WTC11 (cell line): Measurements from ENCODE around the gene HSPG2. TPM values are rescaled to one million over a fixed set of nuclear protein-coding genes. Genes with fewer than 3 reads are reported as not detected.

Experiments
- ATAC-seq: fragments of 200-7000 bp; cut with Tn5 transposase; 2 replicates; pipeline ENCODE4 v1.10.0; 2021; ENCODE audit warnings: mild to moderate bottlenecking, moderate library complexity
- CTCF ChIA-PET: fragments of 300-600 bp; sonication (Branson Sonifier 250); formaldehyde crosslinking; loops from one replicate; lab custom pipeline; 2021; ENCODE audit warnings: antibody characterized with exemption; lab: Charles Lee
- POLR2A ChIA-PET: fragments of 350-600 bp; sonication (Branson Sonifier 250); formaldehyde crosslinking; loops from one replicate; lab custom pipeline; 2021; ENCODE audit warnings: antibody characterized with exemption; lab: Charles Lee
- DNase-seq: peaks from one replicate; pipeline ENCODE4 v3.0.0; 2021; ENCODE audit warnings: low spot score
- H3K27ac Mint-ChIP-seq: 2 replicates; pipeline ENCODE4 v1.8.0; 2021; ENCODE audit warnings: mixed read lengths
- H3K27me3 Mint-ChIP-seq: 2 replicates; pipeline ENCODE4 v1.8.0; 2021; ENCODE audit warnings: low read depth, mild to moderate bottlenecking, moderate library complexity, mixed read lengths
- H3K36me3 Mint-ChIP-seq: 2 replicates; pipeline ENCODE4 v1.8.0; 2021; ENCODE audit warnings: mixed read lengths
- H3K4me1 Mint-ChIP-seq: 2 replicates; pipeline ENCODE4 v1.8.0; 2022; ENCODE audit warnings: mixed read lengths
- H3K4me3 Mint-ChIP-seq: 2 replicates; pipeline ENCODE4 v1.8.0; 2021; ENCODE audit warnings: mild to moderate bottlenecking, moderate library complexity, mixed read lengths
- H3K9me3 Mint-ChIP-seq: 2 replicates; pipeline ENCODE4 v1.8.0; 2021; ENCODE audit warnings: mixed read lengths
- CBFB ChIP-seq: sonication (generic); formaldehyde crosslinking; IDR thresholded peaks from 2 replicates; pipeline ENCODE4 v1.8.1; 2022; ENCODE audit warnings: mild to moderate bottlenecking, low read depth, missing genetic modification reagents
- CREB1 ChIP-seq: sonication (generic); formaldehyde crosslinking; IDR thresholded peaks from 2 replicates; pipeline ENCODE4 v1.8.0; 2023; ENCODE audit warnings: mild to moderate bottlenecking, missing genetic modification reagents
- CREM ChIP-seq: sonication (generic); formaldehyde crosslinking; IDR thresholded peaks from 2 replicates; pipeline ENCODE4 v1.8.1; 2022; ENCODE audit warnings: mild to moderate bottlenecking, missing genetic modification reagents, moderate library complexity
- ELF4 ChIP-seq: sonication (generic); formaldehyde crosslinking; IDR thresholded peaks from 2 replicates; pipeline ENCODE4 v1.8.1; 2022; ENCODE audit warnings: low read depth, mild to moderate bottlenecking, moderate library complexity, missing genetic modification reagents
- EMX1 ChIP-seq: fragments of 250-450 bp; sonication (Bioruptor Pico); IDR thresholded peaks from 2 replicates; pipeline ENCODE4 v1.8.0; 2021; ENCODE audit warnings: mild to moderate bottlenecking
- FOXK1 ChIP-seq: sonication (generic); formaldehyde crosslinking; IDR thresholded peaks from 2 replicates; pipeline ENCODE4 v1.8.0; 2022; ENCODE audit warnings: mild to moderate bottlenecking, moderate library complexity, missing genetic modification reagents
- GTF2I ChIP-seq: fragments of 250-450 bp; sonication (Bioruptor Pico); conservative IDR thresholded peaks from 2 replicates; pipeline ENCODE4 v1.4.0; 2021; ENCODE audit warnings: mild to moderate bottlenecking
- HMGA2 ChIP-seq: fragments of 250-450 bp; sonication (Bioruptor Pico); IDR thresholded peaks from 2 replicates; pipeline ENCODE4 v1.4.0; 2021; ENCODE audit warnings: mild to moderate bottlenecking, moderate library complexity
- JAZF1 ChIP-seq: fragments of 250-450 bp; sonication (Bioruptor Pico); IDR thresholded peaks from 2 replicates; pipeline ENCODE4 v1.9.0; 2021; ENCODE audit warnings: moderate library complexity, mild to moderate bottlenecking, inconsistent platforms
- MXD4 ChIP-seq: fragments of 250-450 bp; sonication (Bioruptor Pico); IDR thresholded peaks from 2 replicates; pipeline ENCODE4 v1.8.0; 2021; ENCODE audit warnings: mild to moderate bottlenecking, moderate library complexity, borderline replicate concordance
- MYBL2 ChIP-seq: sonication (generic); formaldehyde crosslinking; IDR thresholded peaks from 2 replicates; pipeline ENCODE4 v1.8.1; 2023; ENCODE audit warnings: mild to moderate bottlenecking, moderate library complexity, missing genetic modification reagents
- NFE2L1 ChIP-seq: sonication (generic); formaldehyde crosslinking; IDR thresholded peaks from 2 replicates; pipeline ENCODE4 v1.8.1; 2023; ENCODE audit warnings: missing genetic modification reagents
- NR1H2 ChIP-seq: sonication (generic); formaldehyde crosslinking; IDR thresholded peaks from 2 replicates; pipeline ENCODE4 v1.9.0; 2021; ENCODE audit warnings: mild to moderate bottlenecking, moderate library complexity, missing genetic modification reagents
- RORB ChIP-seq: fragments of 250-450 bp; sonication (Bioruptor Pico); IDR thresholded peaks from 2 replicates; pipeline ENCODE4 v1.9.0; 2021; ENCODE audit warnings: mild to moderate bottlenecking
- SMAD4 ChIP-seq: sonication (generic); formaldehyde crosslinking; IDR thresholded peaks from 2 replicates; pipeline ENCODE4 v1.8.0; 2022; ENCODE audit warnings: mild to moderate bottlenecking, missing genetic modification reagents
- TCF7 ChIP-seq: sonication (generic); formaldehyde crosslinking; IDR thresholded peaks from 2 replicates; pipeline ENCODE4 v1.8.0; 2022; ENCODE audit warnings: mild to moderate bottlenecking, low read depth, missing genetic modification reagents, moderate library complexity
- TEAD4 ChIP-seq: sonication (generic); formaldehyde crosslinking; IDR thresholded peaks from 2 replicates; pipeline ENCODE4 v1.8.0; 2022; ENCODE audit warnings: mild to moderate bottlenecking, missing genetic modification reagents
- ZBTB21 ChIP-seq: sonication (generic); formaldehyde crosslinking; IDR thresholded peaks from 2 replicates; pipeline ENCODE4 v1.8.1; 2023; ENCODE audit warnings: mild to moderate bottlenecking, missing genetic modification reagents, borderline replicate concordance
- ZNF219 ChIP-seq: sonication (generic); formaldehyde crosslinking; IDR thresholded peaks from 2 replicates; pipeline ENCODE4 v1.8.0; 2023; ENCODE audit warnings: missing genetic modification reagents, mild to moderate bottlenecking, borderline replicate concordance
- ZNF396 ChIP-seq: fragments of 250-450 bp; sonication (Bioruptor Pico); IDR thresholded peaks from 2 replicates; pipeline ENCODE4 v1.8.0; 2021; ENCODE audit warnings: mild to moderate bottlenecking, moderate library complexity, borderline replicate concordance
- ZNF416 ChIP-seq: fragments of 250-450 bp; sonication (Bioruptor Pico); IDR thresholded peaks from 2 replicates; pipeline ENCODE4 v1.9.0; 2021; ENCODE audit warnings: mild to moderate bottlenecking, inconsistent platforms
- ZNF423 ChIP-seq: fragments of 250-450 bp; sonication (Bioruptor Pico); IDR thresholded peaks from 2 replicates; pipeline ENCODE4 v2.1.2; 2022; ENCODE audit warnings: mild to moderate bottlenecking, moderate library complexity
- total RNA-seq: library from RNA; stranded (reverse); gene quantifications from 3 replicates; pipeline ENCODE4 v1.2.3, GENCODE V29; 2021
- TF ChIP-seq, protein P1 (sequence below): sonication (generic); formaldehyde crosslinking; IDR thresholded peaks from 2 replicates; pipeline ENCODE4 v1.8.1; 2022; ENCODE audit warnings: mild to moderate bottlenecking, missing genetic modification reagents, moderate library complexity, borderline replicate concordance
- TF ChIP-seq, protein P2 (sequence below): sonication (generic); formaldehyde crosslinking; IDR thresholded peaks from 2 replicates; pipeline ENCODE4 v1.8.0; 2022; ENCODE audit warnings: mild to moderate bottlenecking, missing genetic modification reagents
- TF ChIP-seq, protein P3 (sequence below): sonication (generic); formaldehyde crosslinking; IDR thresholded peaks from 2 replicates; pipeline ENCODE4 v1.8.1; 2022; ENCODE audit warnings: missing genetic modification reagents, borderline replicate concordance
- TF ChIP-seq, protein P4 (sequence below): fragments of 250-450 bp; sonication (Bioruptor Pico); IDR thresholded peaks from 2 replicates; pipeline ENCODE4 v1.9.0; 2021; ENCODE audit warnings: mild to moderate bottlenecking
- TF ChIP-seq, protein P5 (sequence below): sonication (generic); formaldehyde crosslinking; IDR thresholded peaks from 2 replicates; pipeline ENCODE4 v1.8.0; 2022; ENCODE audit warnings: mild to moderate bottlenecking, missing genetic modification reagents
- TF ChIP-seq, protein P6 (sequence below): fragments of 250-450 bp; sonication (Bioruptor Pico); IDR thresholded peaks from 2 replicates; pipeline ENCODE4 v1.8.0; 2021; ENCODE audit warnings: mild to moderate bottlenecking

Gene HSPG2
- total RNA-seq, 1 experiment from 2014 or later = 120 TPM

DNA sequence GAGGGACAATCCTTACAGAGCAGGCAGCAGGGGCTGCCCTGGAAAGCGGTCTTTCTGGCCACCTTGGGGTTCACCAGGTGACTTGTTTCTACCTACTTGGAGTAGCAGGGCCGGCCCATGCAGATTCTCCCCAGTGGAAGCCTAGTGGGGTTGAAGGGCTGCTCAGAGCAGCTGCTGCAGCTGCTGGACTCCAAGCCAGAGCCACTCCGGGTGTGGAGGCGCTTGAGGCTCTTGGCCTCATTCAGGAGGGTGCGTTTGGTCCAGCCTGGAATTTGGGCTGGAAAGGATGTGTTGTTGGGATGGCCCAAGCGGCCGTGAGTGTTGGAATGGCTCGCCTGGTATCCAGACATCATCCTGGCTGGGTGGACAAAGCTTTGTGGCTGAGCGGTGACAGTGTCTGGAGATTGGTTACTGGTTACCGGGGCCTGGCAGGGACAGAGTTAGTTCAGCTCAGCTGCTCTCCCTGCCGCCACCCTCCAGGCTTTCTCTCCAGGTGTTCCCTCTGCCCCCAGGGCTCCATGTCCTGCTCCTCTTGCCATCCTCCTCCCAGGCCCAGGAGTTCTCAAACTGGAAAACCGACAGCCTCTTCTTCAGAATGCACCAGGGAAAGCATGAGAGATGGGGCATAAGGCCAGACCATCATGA lies 14.2 kb upstream of the HSPG2 start (continued):
- TF ChIP-seq CBFB (CRISPR knock-in tag) (no peak), FOXK1 (no peak), ZNF219 (CRISPR knock-in tag) (no peak), MYBL2 (no peak), JAZF1 (CRISPR knock-in tag) (no peak), CREM (CRISPR knock-in tag) (no peak), ZNF396 (CRISPR knock-in tag) (no peak), ZNF416 (CRISPR knock-in tag) (no peak), SMAD4 (CRISPR knock-in tag) (no peak), ZNF423 (no peak), MXD4 (no peak), GTF2I (no peak)
- TF ChIP-seq, protein P1, sequence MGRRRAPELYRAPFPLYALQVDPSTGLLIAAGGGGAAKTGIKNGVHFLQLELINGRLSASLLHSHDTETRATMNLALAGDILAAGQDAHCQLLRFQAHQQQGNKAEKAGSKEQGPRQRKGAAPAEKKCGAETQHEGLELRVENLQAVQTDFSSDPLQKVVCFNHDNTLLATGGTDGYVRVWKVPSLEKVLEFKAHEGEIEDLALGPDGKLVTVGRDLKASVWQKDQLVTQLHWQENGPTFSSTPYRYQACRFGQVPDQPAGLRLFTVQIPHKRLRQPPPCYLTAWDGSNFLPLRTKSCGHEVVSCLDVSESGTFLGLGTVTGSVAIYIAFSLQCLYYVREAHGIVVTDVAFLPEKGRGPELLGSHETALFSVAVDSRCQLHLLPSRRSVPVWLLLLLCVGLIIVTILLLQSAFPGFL (CRISPR knock-in tag) = no peak
- TF ChIP-seq, protein P2, sequence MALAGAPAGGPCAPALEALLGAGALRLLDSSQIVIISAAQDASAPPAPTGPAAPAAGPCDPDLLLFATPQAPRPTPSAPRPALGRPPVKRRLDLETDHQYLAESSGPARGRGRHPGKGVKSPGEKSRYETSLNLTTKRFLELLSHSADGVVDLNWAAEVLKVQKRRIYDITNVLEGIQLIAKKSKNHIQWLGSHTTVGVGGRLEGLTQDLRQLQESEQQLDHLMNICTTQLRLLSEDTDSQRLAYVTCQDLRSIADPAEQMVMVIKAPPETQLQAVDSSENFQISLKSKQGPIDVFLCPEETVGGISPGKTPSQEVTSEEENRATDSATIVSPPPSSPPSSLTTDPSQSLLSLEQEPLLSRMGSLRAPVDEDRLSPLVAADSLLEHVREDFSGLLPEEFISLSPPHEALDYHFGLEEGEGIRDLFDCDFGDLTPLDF (CRISPR knock-in tag) = no peak
- TF ChIP-seq, protein P3, sequence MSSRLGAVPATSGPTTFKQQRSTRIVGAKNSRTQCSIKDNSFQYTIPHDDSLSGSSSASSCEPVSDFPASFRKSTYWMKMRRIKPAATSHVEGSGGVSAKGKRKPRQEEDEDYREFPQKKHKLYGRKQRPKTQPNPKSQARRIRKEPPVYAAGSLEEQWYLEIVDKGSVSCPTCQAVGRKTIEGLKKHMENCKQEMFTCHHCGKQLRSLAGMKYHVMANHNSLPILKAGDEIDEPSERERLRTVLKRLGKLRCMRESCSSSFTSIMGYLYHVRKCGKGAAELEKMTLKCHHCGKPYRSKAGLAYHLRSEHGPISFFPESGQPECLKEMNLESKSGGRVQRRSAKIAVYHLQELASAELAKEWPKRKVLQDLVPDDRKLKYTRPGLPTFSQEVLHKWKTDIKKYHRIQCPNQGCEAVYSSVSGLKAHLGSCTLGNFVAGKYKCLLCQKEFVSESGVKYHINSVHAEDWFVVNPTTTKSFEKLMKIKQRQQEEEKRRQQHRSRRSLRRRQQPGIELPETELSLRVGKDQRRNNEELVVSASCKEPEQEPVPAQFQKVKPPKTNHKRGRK (CRISPR knock-in tag) = no peak

DNA sequence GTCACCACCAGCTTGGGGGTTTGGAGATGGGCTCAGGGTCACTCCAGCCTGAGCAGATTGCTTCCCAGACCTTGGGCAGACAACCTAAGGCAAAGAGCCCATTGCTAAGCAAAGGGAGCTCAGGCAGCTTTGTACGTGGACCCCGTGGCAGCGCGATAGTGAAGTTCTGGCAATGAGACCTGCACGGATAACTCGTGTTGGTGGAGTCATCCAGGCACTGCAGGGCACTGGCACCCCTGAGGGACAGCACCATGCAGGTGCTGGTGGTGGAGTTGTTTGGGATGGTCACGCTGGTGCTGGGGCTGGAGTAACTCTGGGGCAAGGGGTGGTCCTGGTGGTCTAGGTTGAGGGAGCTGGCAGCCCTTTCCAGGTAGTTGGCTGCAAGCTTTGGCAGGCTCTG lies 13.6 kb upstream of the HSPG2 start:
- ChIA-PET CTCF (interaction anchor here (1.0 kb wide), 1 partner anchor 30 kb away, joined by 4 read pairs; no protein-coding TSS in a partner anchor), POLR2A (no interaction called here)
- DNase-seq (no peak), ATAC-seq (no peak)
- H3K27ac Mint-ChIP-seq = no peak overlapping the region
- no peaks in the 10 kb centered on the region for H3K9me3 Mint-ChIP-seq
- no peak overlapping the region for H3K4me3 Mint-ChIP-seq
- no peaks in the 10 kb centered on the region for H3K36me3 Mint-ChIP-seq
- H3K4me1 Mint-ChIP-seq = peaks cover 24% of the 10 kb centered on the region
- H3K27me3 Mint-ChIP-seq = no peaks in the 10 kb centered on the region
- TF ChIP-seq, protein P3 (CRISPR knock-in tag) = no peak
- TF ChIP-seq HMGA2 (CRISPR knock-in tag) (no peak), EMX1 (CRISPR knock-in tag) (no peak), RORB (CRISPR knock-in tag) (no peak), ELF4 (CRISPR knock-in tag) (no peak), NFE2L1 (CRISPR knock-in tag) (no peak), CREB1 (CRISPR knock-in tag) (no peak), TCF7 (CRISPR knock-in tag) (no peak), ZBTB21 (no peak), ZNF396 (CRISPR knock-in tag) (no peak), TEAD4 (no peak), ZNF416 (CRISPR knock-in tag) (no peak), NR1H2 (CRISPR knock-in tag) (no peak)
- TF ChIP-seq, protein P4, sequence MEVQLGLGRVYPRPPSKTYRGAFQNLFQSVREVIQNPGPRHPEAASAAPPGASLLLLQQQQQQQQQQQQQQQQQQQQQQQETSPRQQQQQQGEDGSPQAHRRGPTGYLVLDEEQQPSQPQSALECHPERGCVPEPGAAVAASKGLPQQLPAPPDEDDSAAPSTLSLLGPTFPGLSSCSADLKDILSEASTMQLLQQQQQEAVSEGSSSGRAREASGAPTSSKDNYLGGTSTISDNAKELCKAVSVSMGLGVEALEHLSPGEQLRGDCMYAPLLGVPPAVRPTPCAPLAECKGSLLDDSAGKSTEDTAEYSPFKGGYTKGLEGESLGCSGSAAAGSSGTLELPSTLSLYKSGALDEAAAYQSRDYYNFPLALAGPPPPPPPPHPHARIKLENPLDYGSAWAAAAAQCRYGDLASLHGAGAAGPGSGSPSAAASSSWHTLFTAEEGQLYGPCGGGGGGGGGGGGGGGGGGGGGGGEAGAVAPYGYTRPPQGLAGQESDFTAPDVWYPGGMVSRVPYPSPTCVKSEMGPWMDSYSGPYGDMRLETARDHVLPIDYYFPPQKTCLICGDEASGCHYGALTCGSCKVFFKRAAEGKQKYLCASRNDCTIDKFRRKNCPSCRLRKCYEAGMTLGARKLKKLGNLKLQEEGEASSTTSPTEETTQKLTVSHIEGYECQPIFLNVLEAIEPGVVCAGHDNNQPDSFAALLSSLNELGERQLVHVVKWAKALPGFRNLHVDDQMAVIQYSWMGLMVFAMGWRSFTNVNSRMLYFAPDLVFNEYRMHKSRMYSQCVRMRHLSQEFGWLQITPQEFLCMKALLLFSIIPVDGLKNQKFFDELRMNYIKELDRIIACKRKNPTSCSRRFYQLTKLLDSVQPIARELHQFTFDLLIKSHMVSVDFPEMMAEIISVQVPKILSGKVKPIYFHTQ = no peak
- TF ChIP-seq, protein P5, sequence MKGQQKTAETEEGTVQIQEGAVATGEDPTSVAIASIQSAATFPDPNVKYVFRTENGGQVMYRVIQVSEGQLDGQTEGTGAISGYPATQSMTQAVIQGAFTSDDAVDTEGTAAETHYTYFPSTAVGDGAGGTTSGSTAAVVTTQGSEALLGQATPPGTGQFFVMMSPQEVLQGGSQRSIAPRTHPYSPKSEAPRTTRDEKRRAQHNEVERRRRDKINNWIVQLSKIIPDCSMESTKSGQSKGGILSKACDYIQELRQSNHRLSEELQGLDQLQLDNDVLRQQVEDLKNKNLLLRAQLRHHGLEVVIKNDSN = no peak
- TF ChIP-seq, protein P6, sequence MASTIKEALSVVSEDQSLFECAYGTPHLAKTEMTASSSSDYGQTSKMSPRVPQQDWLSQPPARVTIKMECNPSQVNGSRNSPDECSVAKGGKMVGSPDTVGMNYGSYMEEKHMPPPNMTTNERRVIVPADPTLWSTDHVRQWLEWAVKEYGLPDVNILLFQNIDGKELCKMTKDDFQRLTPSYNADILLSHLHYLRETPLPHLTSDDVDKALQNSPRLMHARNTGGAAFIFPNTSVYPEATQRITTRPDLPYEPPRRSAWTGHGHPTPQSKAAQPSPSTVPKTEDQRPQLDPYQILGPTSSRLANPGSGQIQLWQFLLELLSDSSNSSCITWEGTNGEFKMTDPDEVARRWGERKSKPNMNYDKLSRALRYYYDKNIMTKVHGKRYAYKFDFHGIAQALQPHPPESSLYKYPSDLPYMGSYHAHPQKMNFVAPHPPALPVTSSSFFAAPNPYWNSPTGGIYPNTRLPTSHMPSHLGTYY (CRISPR knock-in tag) = no peak
